H1 (cell line): ENCODE measurements around the gene ITPR1.

Source experiments
- JUND ChIP-seq: IDR thresholded peaks from 2 replicates; pipeline ENCODE4 v1.6.1; 2011; ENCODE audit warnings: mild to moderate bottlenecking, improper control_type of control experiment, low read length
- SUZ12 ChIP-seq: fragments of 200-600 bp; sonication (generic); IDR thresholded peaks from 2 replicates; pipeline ENCODE4 v1.6.1; 2012; ENCODE audit warnings: mild to moderate bottlenecking, inconsistent platforms, low read length, moderate library complexity, mixed read lengths
- TF ChIP-seq, protein P1 (sequence below): IDR thresholded peaks from 2 replicates; pipeline ENCODE4 v1.6.1; 2012; ENCODE audit warnings: inconsistent platforms

DNA sequence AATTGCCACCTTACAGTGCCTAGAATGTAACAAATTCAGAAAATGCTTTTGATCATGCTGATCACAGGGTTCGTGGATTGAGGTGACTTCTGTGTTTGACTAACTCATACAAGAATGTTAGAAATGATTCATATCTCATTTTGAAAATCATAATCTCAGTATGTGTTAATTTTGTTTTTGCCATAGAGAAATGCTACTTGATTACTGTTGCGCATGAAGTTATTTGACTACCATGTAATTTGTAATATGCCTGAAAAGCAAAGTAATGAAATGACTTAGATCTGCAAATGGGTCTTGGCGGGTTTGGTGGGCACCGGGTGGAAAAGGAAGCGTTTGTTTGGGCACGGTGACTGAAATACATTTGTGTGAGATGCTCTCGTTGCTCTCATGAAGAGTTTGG lies 312.5 kb downstream of the ITPR1 start:
- TF ChIP-seq JUND (no peak), SUZ12 (no peak)
- TF ChIP-seq, protein P1, sequence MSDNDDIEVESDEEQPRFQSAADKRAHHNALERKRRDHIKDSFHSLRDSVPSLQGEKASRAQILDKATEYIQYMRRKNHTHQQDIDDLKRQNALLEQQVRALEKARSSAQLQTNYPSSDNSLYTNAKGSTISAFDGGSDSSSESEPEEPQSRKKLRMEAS = no peak
